GM18867 (cell line): ENCODE results near the gene C6orf47.
"Not testable (repeated sequence)": the region's sequence is repeated elsewhere in the genome, so short reads cannot be mapped to it uniquely, and the experiment has no call there.

Source experiments
- ATAC-seq: cut with Tn5 transposase; IDR thresholded peaks from one replicate; pipeline ENCODE4 v1.9.1; 2021; ENCODE audit warnings: mild to moderate bottlenecking, moderate library complexity; ENCODE audit not compliant: unreplicated experiment

The C6orf47 gene, protein sequence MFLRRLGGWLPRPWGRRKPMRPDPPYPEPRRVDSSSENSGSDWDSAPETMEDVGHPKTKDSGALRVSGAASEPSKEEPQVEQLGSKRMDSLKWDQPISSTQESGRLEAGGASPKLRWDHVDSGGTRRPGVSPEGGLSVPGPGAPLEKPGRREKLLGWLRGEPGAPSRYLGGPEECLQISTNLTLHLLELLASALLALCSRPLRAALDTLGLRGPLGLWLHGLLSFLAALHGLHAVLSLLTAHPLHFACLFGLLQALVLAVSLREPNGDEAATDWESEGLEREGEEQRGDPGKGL

DNA sequence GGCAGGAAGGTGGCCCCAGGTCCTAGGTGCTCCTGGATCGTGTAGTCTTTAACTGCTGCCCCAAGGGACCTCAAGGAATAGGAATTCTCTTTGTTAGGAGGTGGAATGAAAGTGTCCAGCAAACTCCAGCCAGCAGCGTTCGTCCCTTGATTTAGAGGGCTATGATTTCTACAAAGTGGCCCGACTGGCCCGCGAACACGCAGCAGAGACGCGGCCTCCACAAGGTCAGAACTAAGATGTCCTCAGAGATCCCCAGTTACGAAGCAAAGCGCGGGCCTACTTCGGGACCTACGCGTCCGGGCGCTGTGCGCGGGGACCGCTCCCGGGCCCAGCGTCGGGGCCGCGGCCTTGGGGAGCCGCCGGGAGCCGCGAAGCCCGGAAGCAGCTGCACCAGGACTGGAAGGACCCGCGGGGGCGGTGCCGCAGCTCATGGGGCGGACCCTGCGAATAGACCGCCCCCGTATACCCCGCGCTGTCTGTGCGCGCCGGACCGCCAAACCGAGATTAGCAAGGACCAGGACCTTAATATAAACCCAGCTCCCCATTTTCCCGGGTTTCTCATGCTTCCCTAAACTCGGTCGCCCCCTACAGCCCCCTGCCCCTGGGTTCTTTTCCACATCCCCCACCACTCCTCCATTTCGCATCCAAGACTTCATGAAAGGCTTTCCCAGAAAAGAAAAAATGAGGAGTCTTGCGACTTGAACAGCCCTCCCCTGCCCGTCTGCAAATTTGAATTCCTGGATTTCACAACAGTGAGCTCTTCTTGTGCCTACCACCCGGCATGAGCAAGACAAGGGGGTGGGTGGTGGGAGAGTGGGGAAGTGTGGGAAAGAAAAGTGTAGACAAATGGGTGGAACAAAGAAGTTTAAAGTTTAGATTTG is at the start of gene C6orf47:
C6orf47 (minus strand) TSS at position 398 of the 881 bp plus-strand sequence. CDS start 831 bp downstream, outside the sequence.
- peak; percentile 49 for ATAC-seq

DNA sequence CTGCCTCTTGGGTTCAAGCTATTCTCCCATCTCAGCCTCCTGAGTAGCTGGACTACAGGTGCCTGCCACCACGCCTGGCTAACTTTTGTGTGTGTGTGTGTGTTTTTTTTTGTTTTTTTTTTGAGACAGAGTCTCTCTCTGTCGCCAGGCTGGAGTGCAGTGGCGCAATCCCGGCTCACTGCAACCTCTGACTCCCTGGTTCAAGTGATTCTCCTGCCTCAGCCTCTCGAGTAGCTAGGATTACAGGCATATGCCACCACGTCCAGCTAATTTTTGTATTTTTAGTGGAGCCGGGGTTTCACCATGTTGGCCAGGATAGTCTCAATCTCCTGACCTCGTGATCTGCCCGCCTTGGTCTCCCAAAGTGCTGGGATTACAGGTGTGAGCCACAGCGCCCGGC is 48.6 kb upstream of the C6orf47 start:
- ATAC-seq = not testable (repeated sequence)

DNA sequence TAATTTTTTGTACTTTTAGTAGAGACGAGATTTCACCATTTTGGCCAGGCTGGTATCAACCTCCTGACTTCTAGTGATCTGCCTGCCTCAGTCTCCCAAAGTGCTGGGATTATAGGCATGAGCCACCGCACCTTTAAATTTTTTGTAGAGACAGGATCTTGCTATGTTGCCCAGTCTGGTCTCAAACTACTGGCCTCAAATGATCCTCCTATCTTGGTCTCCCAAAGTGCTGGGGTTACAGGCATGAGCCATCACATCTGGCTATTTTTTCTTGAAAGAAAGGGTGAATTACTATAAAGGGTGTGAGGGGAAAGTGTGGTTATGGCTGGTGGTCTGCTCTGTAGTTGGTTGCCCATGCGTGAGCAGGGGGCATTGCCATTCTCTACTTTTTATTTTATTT is 47.6 kb upstream of the C6orf47 start:
- no peak for ATAC-seq

DNA sequence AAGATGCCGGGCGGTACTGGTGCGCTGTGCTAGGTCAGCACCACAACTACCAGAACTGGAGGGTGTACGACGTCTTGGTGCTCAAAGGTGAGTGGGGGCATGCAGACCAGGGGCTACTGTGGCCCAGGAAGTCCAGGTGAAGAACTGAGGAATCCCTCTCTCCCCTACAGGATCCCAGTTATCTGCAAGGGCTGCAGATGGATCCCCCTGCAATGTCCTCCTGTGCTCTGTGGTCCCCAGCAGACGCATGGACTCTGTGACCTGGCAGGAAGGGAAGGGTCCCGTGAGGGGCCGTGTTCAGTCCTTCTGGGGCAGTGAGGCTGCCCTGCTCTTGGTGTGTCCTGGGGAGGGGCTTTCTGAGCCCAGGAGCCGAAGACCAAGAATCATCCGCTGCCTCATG is 47.1 kb upstream of the C6orf47 start:
- ATAC-seq = no peak

DNA sequence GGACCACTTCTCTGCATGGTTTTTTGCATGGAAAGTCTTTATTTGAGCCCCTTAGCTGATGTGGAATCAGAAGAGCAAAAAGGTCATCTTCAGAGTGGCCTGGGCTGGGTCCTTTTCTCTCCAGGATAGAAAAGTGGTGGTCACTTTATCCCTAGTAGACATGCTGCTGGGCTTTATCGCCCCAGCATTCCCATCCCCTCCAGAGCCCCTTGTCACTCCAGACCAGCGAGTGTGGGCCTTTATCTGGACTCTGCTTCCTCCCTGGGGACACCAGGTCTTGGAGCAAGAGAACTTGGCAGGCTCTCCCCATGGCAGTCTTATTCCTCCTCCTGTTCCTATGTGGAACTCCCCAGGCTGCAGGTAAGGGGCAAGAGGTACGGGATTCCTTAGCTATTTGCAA is 46.0 kb upstream of the C6orf47 start, which contains the start of gene LY6G6F:
LY6G6F (plus strand) TSS at position 268 of the 400 bp plus-strand sequence; CDS start at position 309, 41 bp downstream.
- ATAC-seq = no peak

DNA sequence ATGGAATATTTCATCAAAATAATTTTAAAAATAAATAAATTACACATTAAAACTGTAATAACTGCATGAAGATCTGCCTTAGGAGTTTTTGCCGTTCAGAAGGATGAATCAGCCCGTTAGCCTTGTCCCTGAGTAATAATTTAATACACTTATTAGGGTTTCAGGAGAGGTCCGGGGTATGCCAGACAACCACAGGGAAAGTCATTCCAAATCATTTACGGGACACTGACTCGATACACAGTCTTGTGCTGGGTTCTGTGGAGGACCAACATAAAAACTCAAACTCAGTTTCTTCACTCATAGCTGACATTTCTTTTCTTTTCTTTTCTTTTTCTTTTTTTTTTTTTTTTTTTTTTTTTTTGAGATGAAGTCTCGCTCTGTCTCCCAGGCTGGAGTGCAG is 45.4 kb upstream of the C6orf47 start:
- ATAC-seq = no peak

DNA sequence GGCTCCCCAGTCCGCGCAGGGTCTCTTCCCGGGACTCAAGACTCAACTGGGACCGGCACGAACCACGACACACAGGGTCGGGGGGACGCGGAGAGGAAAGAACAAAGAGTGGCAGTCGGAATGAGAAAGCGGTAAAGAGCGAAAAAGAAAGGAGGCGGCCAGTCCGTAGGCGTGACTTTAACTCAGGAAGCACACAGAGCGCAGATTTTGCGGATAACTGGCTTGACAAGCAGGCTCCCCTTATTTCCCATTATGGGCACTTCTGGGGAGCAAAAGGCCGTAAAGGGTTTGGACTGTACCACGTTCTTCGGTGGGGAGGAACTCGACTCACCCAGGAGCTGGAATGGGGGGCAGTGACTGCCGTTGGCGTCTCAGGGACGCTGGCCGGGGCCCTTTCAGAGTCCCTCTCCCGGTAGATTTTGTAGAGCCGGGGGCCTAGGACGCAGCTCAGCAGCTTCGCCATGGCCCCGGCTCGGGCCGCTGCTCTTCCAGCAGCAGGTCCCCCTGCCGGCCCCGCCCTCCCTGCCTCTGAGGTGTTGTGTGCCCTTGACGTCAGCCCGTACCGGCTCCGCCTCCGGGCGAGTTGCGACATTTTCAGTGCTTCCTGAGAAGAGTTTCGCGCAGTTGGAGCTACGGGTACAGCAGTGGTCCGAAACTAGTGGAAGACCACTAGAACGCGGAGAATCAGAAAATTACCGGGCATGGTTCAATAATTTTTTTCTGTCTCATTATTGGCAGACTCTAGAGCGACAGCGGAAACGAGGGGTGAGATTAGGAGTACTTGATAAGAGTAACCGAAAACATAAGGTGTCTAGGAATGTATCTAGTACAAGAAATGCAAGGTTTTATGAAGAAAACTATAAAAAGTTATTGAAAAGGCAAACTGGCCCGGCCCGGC is 42.5 kb upstream of the C6orf47 start, which contains the start of gene ABHD16A:
ABHD16A (minus strand) TSS at position 506 of the 898 bp plus-strand sequence; CDS start at position 463, 43 bp downstream.
- ATAC-seq = peak; percentile 89

DNA sequence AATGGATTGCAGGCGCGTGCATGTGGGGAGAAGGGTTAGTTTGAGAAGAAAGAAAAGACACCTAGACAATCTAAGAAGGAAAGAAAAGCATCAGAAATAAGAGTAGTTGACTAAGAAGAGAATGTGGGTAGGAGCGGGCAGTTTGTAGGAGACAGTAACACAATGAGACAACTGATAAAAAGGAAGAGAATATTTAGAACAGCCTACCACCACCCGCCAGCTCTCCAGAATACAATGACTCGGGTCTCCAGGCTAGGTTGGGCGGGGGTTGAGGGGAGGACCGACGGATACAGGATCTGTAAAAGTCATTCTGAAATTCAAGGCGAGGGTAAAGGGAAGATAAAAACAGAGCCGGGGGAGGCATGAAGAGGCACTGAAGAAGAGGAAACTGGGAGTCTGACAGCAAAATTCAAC is 41.8 kb upstream of the C6orf47 start:
- peak; percentile 3 for ATAC-seq

DNA sequence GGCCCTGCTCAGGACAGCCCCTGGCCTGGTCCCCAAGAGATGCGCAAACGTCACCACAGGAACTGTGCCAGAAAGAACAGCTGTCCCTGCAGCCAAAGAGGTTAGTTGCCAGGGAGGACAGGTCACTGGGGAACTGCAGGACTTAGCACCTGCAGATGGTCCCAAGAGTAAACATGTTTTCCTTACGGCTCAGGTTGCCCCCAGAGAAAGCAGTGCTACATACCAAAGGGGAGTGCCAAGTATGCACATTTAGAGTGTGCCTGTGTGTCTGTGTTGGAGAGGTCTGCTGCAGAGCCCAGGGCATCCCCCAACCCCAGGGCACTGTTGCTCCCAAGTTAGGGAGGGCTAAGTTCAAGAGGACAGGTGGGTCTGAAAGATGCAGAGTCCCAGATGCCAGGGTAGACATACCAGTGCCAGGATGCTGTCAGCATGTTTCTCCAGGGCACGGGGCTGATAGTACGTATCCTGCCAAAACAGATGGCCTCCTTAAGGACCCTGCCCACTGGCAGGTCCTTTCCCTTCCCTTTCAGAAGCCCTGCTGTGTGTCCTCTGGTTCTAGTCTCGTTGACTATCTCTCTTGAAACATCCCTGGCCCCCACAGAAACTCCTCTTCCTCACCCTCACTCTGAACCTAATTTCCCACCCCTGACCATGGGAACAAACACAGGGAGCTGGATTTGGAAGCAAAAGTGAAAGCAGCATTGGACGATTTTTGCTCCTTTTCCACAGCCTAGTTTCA is 41.3 kb upstream of the C6orf47 start:
- ATAC-seq = no peak

DNA sequence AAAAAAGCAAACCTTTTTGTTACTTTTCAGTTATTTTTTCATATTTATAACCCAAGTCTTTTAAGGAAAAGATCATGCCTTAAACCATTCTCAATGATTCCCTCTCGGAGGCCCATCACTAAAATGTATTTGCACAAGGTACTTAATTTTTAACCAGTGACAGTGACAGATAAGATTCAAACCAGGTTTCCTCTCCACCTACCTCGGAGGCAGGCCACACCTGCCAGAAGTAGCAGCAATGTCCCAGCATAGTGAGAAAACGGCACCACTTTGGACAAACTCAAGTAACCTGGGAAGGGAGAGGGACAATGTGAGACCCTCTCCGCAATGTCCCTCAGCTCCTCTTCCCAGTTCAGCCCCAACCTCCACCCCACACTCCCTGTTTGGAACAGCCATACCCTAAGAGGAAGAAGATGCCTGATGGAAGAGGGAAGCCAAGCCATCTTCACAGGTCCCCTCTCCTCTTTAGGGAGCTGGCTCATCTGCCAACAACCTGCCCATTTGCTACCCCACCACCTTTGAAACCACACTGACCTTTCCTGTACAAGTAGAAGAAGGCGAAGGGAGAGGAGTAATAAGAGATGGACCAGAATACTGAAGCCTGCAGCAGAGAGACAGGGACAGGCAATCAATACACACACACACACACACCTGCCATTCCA is 40.3 kb upstream of the C6orf47 start:
- no peak for ATAC-seq

DNA sequence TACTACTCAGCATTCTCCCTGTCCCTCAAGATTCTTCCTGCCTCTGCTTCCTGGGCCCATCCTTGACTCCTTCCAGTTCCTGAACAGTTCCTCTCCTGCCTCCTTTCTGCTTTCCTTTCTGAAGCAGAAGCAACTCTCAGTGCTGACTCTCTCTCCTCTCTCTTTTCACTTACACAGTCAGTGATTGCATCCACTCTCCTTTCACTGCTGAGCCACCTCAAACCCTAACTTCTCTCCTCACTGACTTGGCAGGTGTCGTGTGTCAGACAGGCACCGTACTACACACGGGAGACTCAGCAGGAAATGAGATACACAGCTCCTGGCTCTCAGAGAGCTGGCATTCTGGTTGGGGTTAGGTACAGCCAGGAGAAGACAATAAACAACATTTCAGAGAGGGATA is 37.0 kb upstream of the C6orf47 start:
- no peak for ATAC-seq

DNA sequence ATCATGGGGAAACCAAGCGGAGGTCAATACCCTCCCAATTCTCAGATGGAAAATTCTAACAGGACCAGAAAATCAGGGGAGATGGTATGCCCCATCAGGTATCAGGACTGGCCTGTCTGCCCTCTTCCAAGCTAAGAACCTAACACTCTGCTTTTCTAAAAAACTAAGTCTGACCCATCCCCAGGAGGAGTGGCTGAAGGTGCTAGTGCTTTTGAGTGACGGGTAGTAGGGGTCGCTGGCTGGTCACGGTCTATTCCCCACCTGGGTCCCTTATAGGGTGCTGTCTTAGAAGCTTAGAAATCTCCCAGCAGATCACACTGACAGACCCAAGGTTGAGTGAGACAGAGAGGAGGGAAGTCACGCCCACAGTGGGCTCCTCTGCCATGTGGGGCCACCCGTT is 33.0 kb upstream of the C6orf47 start:
- no peak for ATAC-seq

DNA sequence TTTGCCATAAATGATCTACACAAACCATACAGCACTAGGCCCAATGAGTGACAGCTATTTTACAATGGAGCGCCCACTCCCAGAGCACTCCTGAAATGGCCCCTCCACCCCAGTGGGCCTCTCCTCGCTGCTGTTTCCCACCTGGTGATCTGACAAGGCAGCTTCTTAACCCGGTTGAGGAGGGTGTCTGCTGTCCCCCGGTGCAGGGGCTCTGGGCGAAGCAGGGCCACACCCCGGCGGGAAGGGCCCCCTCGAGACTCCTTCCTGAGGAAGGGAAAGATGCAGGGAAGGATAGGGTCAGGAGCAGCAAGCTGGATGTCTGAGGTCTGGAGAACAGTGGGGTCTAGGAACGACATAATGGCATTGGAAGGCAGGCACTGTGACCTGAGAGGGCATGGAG is 32.3 kb upstream of the C6orf47 start:
- no peak for ATAC-seq

DNA sequence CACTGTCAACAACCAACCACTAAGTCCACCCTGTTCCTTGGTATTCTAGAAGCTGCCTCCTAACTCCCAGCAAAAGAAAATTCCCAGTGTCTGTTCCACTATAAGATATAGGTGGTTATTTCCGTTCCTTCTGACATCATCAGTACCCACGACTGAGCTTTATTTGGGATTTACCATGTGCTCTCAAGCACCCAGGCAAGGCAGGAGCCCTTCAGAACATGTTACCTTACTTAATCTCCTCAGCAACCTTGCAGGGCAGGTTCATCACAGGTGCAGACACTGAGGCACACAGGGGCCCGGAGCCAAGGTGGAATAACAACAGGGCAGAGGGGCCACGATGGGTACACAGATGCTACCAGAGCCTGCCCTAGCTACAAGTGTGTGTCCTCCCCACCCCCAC is 31.8 kb upstream of the C6orf47 start:
- no peak for ATAC-seq

DNA sequence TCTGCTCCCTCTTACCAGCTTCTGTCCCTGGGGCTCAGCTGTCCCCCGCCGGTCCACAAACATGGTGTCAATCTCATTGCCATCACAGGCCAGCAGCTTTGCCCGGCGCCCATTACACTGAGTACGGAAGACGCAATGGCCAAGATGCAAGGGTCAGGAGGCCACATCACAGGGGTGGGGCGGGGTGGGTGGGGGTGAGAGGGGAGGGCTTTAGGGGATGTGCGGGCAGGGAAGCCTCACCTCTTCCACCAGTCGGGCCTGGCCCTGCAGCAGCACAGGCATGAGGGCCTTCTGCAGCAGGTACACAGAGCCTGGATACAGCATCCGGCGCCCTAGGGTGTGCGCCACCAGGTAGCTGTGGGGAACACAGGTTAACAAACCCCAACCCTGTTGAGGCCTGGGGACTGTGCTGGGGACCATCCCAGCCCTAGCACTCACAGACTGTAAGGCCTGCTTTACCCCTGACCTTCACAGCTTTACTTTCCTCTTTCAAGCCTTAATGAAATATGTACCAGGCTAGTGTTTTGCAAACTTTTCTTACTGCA is 31.1 kb upstream of the C6orf47 start:
- ATAC-seq = no peak

DNA sequence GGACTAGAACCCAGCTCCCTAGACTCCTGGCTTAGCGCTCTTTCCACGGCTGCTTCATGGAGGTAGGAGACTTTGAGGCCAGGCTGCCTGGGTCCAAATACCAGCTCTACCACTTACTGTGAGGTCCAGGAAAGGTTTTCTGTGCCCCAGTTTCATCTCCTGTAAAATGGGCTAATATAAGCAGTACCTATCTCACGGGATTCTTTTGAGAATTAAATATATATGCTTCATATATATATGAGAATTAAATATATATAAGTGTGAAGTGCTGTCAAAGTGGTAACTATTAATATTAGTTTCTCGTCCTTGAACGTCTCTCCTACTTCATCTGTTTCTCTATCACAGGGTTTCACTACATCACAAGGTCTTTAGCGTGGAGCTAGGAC is 30.5 kb upstream of the C6orf47 start:
- ATAC-seq = no peak

DNA sequence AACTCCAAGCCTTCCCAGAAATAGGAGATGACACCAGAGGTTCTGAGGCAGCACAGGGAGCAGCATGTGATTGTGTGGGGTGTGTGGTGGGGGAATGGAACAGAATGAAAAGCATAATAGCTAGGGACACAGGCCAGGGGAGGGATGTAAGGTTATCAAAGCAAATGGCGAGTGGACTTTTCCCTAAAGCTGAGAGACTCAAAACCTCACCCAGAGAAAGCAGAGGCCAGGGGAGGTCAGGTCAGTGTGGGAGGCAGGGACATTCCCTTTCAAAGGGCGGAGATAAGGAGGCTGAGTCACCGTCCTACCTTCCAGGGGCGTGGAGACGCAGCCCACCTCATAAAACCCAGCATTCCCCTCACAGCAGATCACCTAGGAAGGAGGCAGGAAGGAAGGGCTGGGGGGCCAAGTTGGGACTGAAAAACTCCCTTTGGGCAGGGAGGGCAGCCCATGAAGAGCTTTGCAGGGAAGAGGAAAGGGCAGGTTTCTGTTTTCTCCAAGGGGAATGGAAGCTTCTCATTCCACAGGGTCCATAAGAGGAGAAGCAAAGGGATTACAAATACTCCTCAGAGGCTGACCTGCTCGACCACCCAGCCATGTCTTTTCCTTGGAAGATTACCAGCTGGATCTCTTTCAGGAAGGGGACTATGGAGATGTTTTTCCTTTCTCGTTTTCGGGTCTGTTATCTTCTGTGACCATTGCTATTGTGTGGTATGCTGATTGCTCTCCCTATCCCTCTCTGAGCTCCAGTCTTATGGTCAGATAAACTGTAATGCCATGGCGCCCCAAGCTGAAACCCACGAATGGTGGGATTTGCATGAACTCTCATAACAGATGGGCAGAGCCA is 29.9 kb upstream of the C6orf47 start:
- ATAC-seq = no peak
